B cell (primary cell): Measurements from ENCODE around the gene ERBB2. TPM values are rescaled to one million over a fixed set of nuclear protein-coding genes. Genes with fewer than 3 reads are reported as not detected.

Experiments
- ATAC-seq: fragments of 200-7000 bp; cut with Tn5 transposase; one replicate; pipeline ENCODE4 v1.10.0; 2021; ENCODE audit warnings: low read depth, mild to moderate bottlenecking, moderate number of reproducible peaks, moderate library complexity
- CTCF ChIA-PET: fragments of 350-600 bp; sonication (Branson Sonifier 250); formaldehyde crosslinking; loops from one replicate; lab custom pipeline; 2021; ENCODE audit warnings: antibody characterized with exemption, inconsistent platforms; lab: Charles Lee
- POLR2A ChIA-PET: fragments of 350-600 bp; sonication (Branson Sonifier 250); formaldehyde crosslinking; loops from one replicate; lab custom pipeline; 2021; ENCODE audit warnings: antibody characterized with exemption; lab: Charles Lee
- DNase-seq: peaks from one replicate; pipeline ENCODE4 v3.0.0; 2013
- H2AFZ ChIP-seq: 2 replicates; pipeline ENCODE4 v1.6.1; 2012; ENCODE audit warnings: mild to moderate bottlenecking, low read depth, low read length; ENCODE audit not compliant: insufficient read depth, poor library complexity, severe bottlenecking
- H3K27ac ChIP-seq, 2 donors: 1 replicate in 1 of 2; 2 replicates in 1 of 2; pipeline ENCODE4 v1.5.1; 2012 to 2013; ENCODE audit warnings: low read length in 2 of 2, mild to moderate bottlenecking in 2 of 2, moderate library complexity in 1 of 2
- H3K27me3 ChIP-seq, 4 experiments: fragments of 200-600 bp in 1 of 4; sonication (generic) in 1 of 4; replicated peaks in 1 of 4; 1 replicate in 2 of 4; 2 replicates in 2 of 4; pipeline versions ENCODE4 v1.6.1 to v1.7.0; 2013 to 2016; ENCODE audit warnings: low read length in 3 of 4, mild to moderate bottlenecking in 2 of 4, mixed read lengths in 1 of 4, moderate library complexity in 1 of 4; ENCODE audit not compliant: insufficient read depth in 4 of 4, control insufficient read depth in 3 of 4; ENCODE audit errors: control extremely low read depth in 1 of 4
- H3K36me3 ChIP-seq, 2 experiments: replicated peaks in 1 of 2; 1 replicate in 1 of 2; 2 replicates in 1 of 2; pipeline versions ENCODE4 v1.6.1 to v1.7.1; 2013; ENCODE audit warnings: low read length in 1 of 2; ENCODE audit not compliant: insufficient read depth in 2 of 2, control insufficient read depth in 1 of 2; ENCODE audit errors: control extremely low read depth in 1 of 2, extremely low read depth in 1 of 2
- H3K4me1 ChIP-seq, 2 donors: fragments of 200-600 bp in 1 of 2; sonication (generic) in 1 of 2; 1 replicate in 1 of 2; 2 replicates in 1 of 2; pipeline versions ENCODE4 v1.5.1 to v1.6.1; 2013 to 2017; ENCODE audit warnings: low read length in 2 of 2; ENCODE audit not compliant: control insufficient read depth in 2 of 2, insufficient read depth in 2 of 2
- H3K4me2 ChIP-seq: replicated peaks from 2 replicates; pipeline ENCODE3; 2012; ENCODE audit warnings: mild to moderate bottlenecking, low read depth, low read length; ENCODE audit not compliant: poor library complexity, severe bottlenecking
- H3K4me3 ChIP-seq, 5 experiments: fragments of 200-600 bp in 1 of 5; sonication (generic) in 1 of 5; 1 replicate in 3 of 5; 2 replicates in 2 of 5; pipeline versions ENCODE4 v1.5.1 to v1.7.0; 2011 to 2016; ENCODE audit warnings: low read length in 4 of 5, mild to moderate bottlenecking in 4 of 5, low read depth in 2 of 5, control low read depth in 1 of 5, moderate library complexity in 1 of 5; ENCODE audit not compliant: insufficient read depth in 1 of 5; ENCODE audit errors: control extremely low read depth in 1 of 5, extremely low read depth in 1 of 5
- H3K79me2 ChIP-seq: fragments of 200-600 bp; sonication (generic); one replicate; pipeline ENCODE4 v1.6.0; 2016; ENCODE audit warnings: low read length; ENCODE audit not compliant: control insufficient read depth, insufficient read depth
- H3K9ac ChIP-seq: fragments of 200-600 bp; sonication (generic); 2 replicates; pipeline ENCODE4 v1.6.1; 2017; ENCODE audit warnings: mild to moderate bottlenecking, low read length, moderate library complexity
- H3K9me3 ChIP-seq, 3 donors: one replicate each; pipeline versions ENCODE4 v1.6.1 to v1.7.1; 2013; ENCODE audit warnings: low read length in 2 of 3; ENCODE audit not compliant: control insufficient read depth in 2 of 3, insufficient read depth in 1 of 3; ENCODE audit errors: control extremely low read depth in 1 of 3
- H4K20me1 ChIP-seq: 2 replicates; pipeline ENCODE4 v1.6.0; 2012; ENCODE audit warnings: mild to moderate bottlenecking, low read length; ENCODE audit not compliant: insufficient read depth, control insufficient read depth, poor library complexity, severe bottlenecking
- H3K27ac Mint-ChIP-seq: one replicate; pipeline ENCODE4 v1.8.0; 2021; ENCODE audit warnings: mixed read lengths
- H3K27me3 Mint-ChIP-seq: one replicate; pipeline ENCODE4 v1.8.0; 2021; ENCODE audit warnings: mixed read lengths
- H3K4me1 Mint-ChIP-seq: one replicate; pipeline ENCODE4 v1.8.0; 2021; ENCODE audit warnings: mixed read lengths
- H3K4me3 Mint-ChIP-seq: one replicate; pipeline ENCODE4 v1.8.0; 2021; ENCODE audit warnings: mixed read lengths
- H3K9me3 Mint-ChIP-seq: one replicate; pipeline ENCODE4 v1.8.0; 2022; ENCODE audit warnings: mixed read lengths; ENCODE audit not compliant: insufficient read depth
- CTCF ChIP-seq: fragments of 200-600 bp; IDR thresholded peaks from one replicate; pipeline ENCODE4 v1.8.0; 2022; ENCODE audit warnings: antibody characterized with exemption, mild to moderate bottlenecking
- EZH2 ChIP-seq: IDR thresholded peaks from 2 replicates; pipeline ENCODE4 v1.6.1; 2012; ENCODE audit warnings: borderline replicate concordance, low read depth, mild to moderate bottlenecking, moderate library complexity, low read length; ENCODE audit not compliant: insufficient read depth, poor library complexity, severe bottlenecking
- WGBS: methylation state at CpG from one replicate; pipeline ENCODE4 v1.1.5; 2013; ENCODE audit warnings: missing lambda C conversion rate; ENCODE audit not compliant: insufficient coverage; 5-methylcytosine and 5-hydroxymethylcytosine counted together
- intact Hi-C: fragments of 100-400 bp; cut with micrococcal nuclease; formaldehyde crosslinking; loops from one replicate; pipeline ENCODE4 v1.10.0; 2022
- polyA plus RNA-seq: library from polyadenylated mRNA; depleted of rRNA; stranded (reverse); fragments of >200 nt; gene quantifications from 2 replicates; pipeline ENCODE4 v1.2.3, GENCODE V29; 2012
- total RNA-seq, 2 donors: library from RNA; stranded (reverse); fragments of 120-200 nt in 1 of 2; gene quantifications; 1 replicate in 1 of 2; 2 replicates in 1 of 2; pipeline versions ENCODE4 v1.2.3 to v1.2.4, GENCODE V29; 2013 to 2022

ERBB2 gene
- total and polyA plus RNA-seq, 2 donors (not counting 1 experiment from before 2014, with no cell fraction given), result 3.2 to 8.4 TPM

- H3K4me3 ChIP-seq, result no peak overlapping the region
- no peak overlapping the region for H3K9ac ChIP-seq
- Mint-ChIP-seq H3K4me3 (peak overlapping the region; percentile 67), H3K27ac (peak overlapping the region; percentile 96), H3K4me1 (peaks cover 45% of the 10 kb centered on the region), H3K27me3 (no peaks in the 10 kb centered on the region), H3K9me3 (no peaks in the 10 kb centered on the region)
- H2AFZ ChIP-seq, result no peak overlapping the region
- H3K9me3 ChIP-seq, result no peaks in the 10 kb centered on the region
- ChIA-PET POLR2A (no interaction called here), CTCF (interaction anchor here (1.2 kb wide), 1 partner anchor 37 kb away, joined by 4 read pairs; no protein-coding TSS in a partner anchor)
- H4K20me1 ChIP-seq, result peaks cover 12% of the 10 kb centered on the region
- H3K36me3 ChIP-seq, result peaks cover 0 to 45% of the 10 kb centered on the region in 2 experiments
- TF ChIP-seq EZH2 (no peak), CTCF (no peak)
- H3K4me1 ChIP-seq, result peaks cover 34 to 55% of the 10 kb centered on the region in 2 donors
- peaks cover 30% of the 10 kb centered on the region for H3K79me2 ChIP-seq
- peak overlapping the region; percentile 81 for H3K27ac ChIP-seq
- H3K27me3 ChIP-seq, result no peaks in the 10 kb centered on the region
- intact Hi-C loops, result no loop called here
- DNase-seq (no peak), ATAC-seq (no peak)
- H3K4me2 ChIP-seq, result peak overlapping the region; percentile 58
- WGBS, result no CpG with 5 or more reads among the region's 3 CpGs
Observed at GRCh38 chr17:39658760-39659159, 41.1 kb upstream of the ERBB2 start.

- ChIA-PET POLR2A (interaction anchor here (0.6 to 0.9 kb wide), 3 partner anchors 16 to 96 kb away, joined by 7 to 11 read pairs (median 7); no protein-coding TSS in a partner anchor), CTCF (interaction anchor here (0.6 to 1.6 kb wide), 7 partner anchors 9 to 39 kb away, joined by 3 to 7 read pairs (median 5); partner anchors contain the start of gene PNMT)
- DNase-seq, result peak; percentile 66
- no peaks in the 10 kb centered on the region for H3K27me3 Mint-ChIP-seq
- intact Hi-C loops, result no loop called here
- Histone ChIP-seq H3K4me2 (peak overlapping the region; percentile 58), H3K79me2 (peaks cover 23% of the 10 kb centered on the region), H3K36me3 (peaks cover 0 to 41% of the 10 kb centered on the region in 2 experiments), H3K4me1 (peaks cover 34 to 55% of the 10 kb centered on the region in 2 donors), H3K4me3 (peak overlapping the region in 2 of 5 experiments; percentile 7 to 9), H4K20me1 (peaks cover 5% of the 10 kb centered on the region), H3K9me3 (no peaks in the 10 kb centered on the region), H3K9ac (no peak overlapping the region), H3K27me3 (no peaks in the 10 kb centered on the region), H3K27ac (peak overlapping the region; percentile 81), H2AFZ (peak overlapping the region; percentile 44)
- H3K27ac Mint-ChIP-seq, result peak overlapping the region; percentile 96
- peaks cover 44% of the 10 kb centered on the region for H3K4me1 Mint-ChIP-seq
- TF ChIP-seq CTCF, result no peak
- TF ChIP-seq EZH2, result no peak
- H3K9me3 Mint-ChIP-seq, result no peaks in the 10 kb centered on the region
- whole genome bisulfite sequencing, result 28% methylated on average over 4 of the region's 15 CpGs
- peak overlapping the region; percentile 67 for H3K4me3 Mint-ChIP-seq
- peak; percentile 51 for ATAC-seq
Observed at GRCh38 chr17:39659279-39660010, 40.4 kb upstream of the ERBB2 start.
